ENCODE data around the gene LAMTOR5.

GRCh38 chr1:110393691-110394492, 13.6 kb downstream of the LAMTOR5 start:
- no peak for TF ChIP-seq CTCF (IDR thresholded peaks at IDR 0.05)
- no peak for TF ChIP-seq POLR2AphosphoS5 (IDR thresholded peaks at IDR 0.05)
